A673 (cell line): Measurements from ENCODE around the gene ITGB2. TPM values are rescaled to one million over a fixed set of nuclear protein-coding genes. Genes with fewer than 3 reads are reported as not detected.

Source experiments
- BruUV-seq: library from RNA; stranded (reverse); fragments of 400-500 nt; replicated peaks from 2 replicates; lab custom pipeline; 2021; lab: Mats Ljungman, UMichigan
- CTCF ChIA-PET: fragments of 300-600 bp; sonication (Branson Sonifier 250); formaldehyde crosslinking; loops from one replicate; lab custom pipeline; 2022; ENCODE audit warnings: antibody characterized with exemption; lab: Charles Lee
- POLR2A ChIA-PET: fragments of 300-600 bp; sonication (Branson Sonifier 250); formaldehyde crosslinking; loops from one replicate; lab custom pipeline; 2022; ENCODE audit warnings: antibody characterized with exemption; ENCODE audit not compliant: low non-redundant PET; lab: Charles Lee
- DNase-seq: peaks from one replicate; pipeline ENCODE4 v3.0.0-alpha.2; 2015; ENCODE audit warnings: low spot score
- H3K27ac ChIP-seq: fragments of 200-600 bp; sonication (generic); 2 replicates; pipeline ENCODE4 v1.5.1; 2016; ENCODE audit warnings: mixed run types, low read depth, mild to moderate bottlenecking, mixed read lengths, antibody characterized with exemption, low read length; ENCODE audit not compliant: poor library complexity, severe bottlenecking
- H3K27me3 ChIP-seq: fragments of 200-600 bp; sonication (generic); replicated peaks from 2 replicates; pipeline ENCODE4 v1.6.1; 2017; ENCODE audit warnings: mixed run types, low read depth, mild to moderate bottlenecking, mixed read lengths, antibody characterized with exemption, low read length; ENCODE audit not compliant: insufficient read depth, poor library complexity
- H3K36me3 ChIP-seq: fragments of 200-600 bp; sonication (generic); 2 replicates; pipeline ENCODE4 v1.6.1; 2016; ENCODE audit warnings: mixed run types, mild to moderate bottlenecking, mixed read lengths, antibody characterized with exemption, low read length; ENCODE audit not compliant: insufficient read depth, poor library complexity, severe bottlenecking
- H3K4me1 ChIP-seq: fragments of 200-600 bp; sonication (generic); 2 replicates; pipeline ENCODE4 v1.6.1; 2017; ENCODE audit warnings: mixed run types, mild to moderate bottlenecking, mixed read lengths, antibody characterized with exemption, low read length; ENCODE audit not compliant: insufficient read depth, poor library complexity, severe bottlenecking
- H3K4me3 ChIP-seq: fragments of 200-600 bp; sonication (generic); 2 replicates; pipeline ENCODE4 v1.5.1; 2016; ENCODE audit warnings: low read depth, mixed run types, mild to moderate bottlenecking, mixed read lengths, low read length; ENCODE audit not compliant: poor library complexity, severe bottlenecking
- H3K9me3 ChIP-seq: fragments of 200-600 bp; sonication (generic); 2 replicates; pipeline ENCODE4 v1.6.1; 2016; ENCODE audit warnings: mixed run types, low read depth, mild to moderate bottlenecking, mixed read lengths, antibody characterized with exemption, low read length; ENCODE audit not compliant: poor library complexity, severe bottlenecking
- CTCF ChIP-seq: fragments of 300-800, 200-600 bp; sonication (generic); conservative IDR thresholded peaks from 2 replicates; pipeline ENCODE4 v1.5.1; 2017; ENCODE audit warnings: low read depth, mild to moderate bottlenecking, antibody characterized with exemption, low read length, moderate library complexity, mixed read lengths
- EZH2 ChIP-seq: fragments of 200-600 bp; sonication (generic); IDR thresholded peaks from 2 replicates; pipeline ENCODE4 v1.6.1; 2017; ENCODE audit warnings: borderline replicate concordance, low read depth, mild to moderate bottlenecking, mixed read lengths, antibody characterized with exemption, low read length; ENCODE audit not compliant: poor library complexity, severe bottlenecking
- intact Hi-C: fragments of 100-400 bp; cut with micrococcal nuclease; formaldehyde crosslinking; loops from one replicate; pipeline ENCODE4 v1.10.0; 2022; ENCODE audit not compliant: unreplicated experiment
- total RNA-seq: library from RNA; stranded (reverse); gene quantifications from 2 replicates; pipeline ENCODE4 v1.2.3, GENCODE V29; 2021

Gene ITGB2
- total RNA-seq, 1 experiment from 2014 or later = 5.0 TPM

- Histone ChIP-seq H3K36me3 (no peaks in the 10 kb centered on the region), H3K9me3 (no peaks in the 10 kb centered on the region), H3K4me3 (no peak overlapping the region), H3K4me1 (peaks cover 24% of the 10 kb centered on the region), H3K27ac (no peak overlapping the region), H3K27me3 (no peaks in the 10 kb centered on the region)
- TF ChIP-seq CTCF = no peak
- TF ChIP-seq EZH2 = no peak
- DNase-seq = no peak
- no TSS peak for BruUV-seq
- CTCF ChIA-PET = no interaction called here
- intact Hi-C loops = no loop called here
- POLR2A ChIA-PET = interaction anchor here (0.6 kb wide), 1 partner anchor 80 kb away, joined by 7 read pairs; no protein-coding TSS in a partner anchor
Measured at GRCh38 chr21:44884097-44884496, 36.6 kb downstream of the ITGB2 start.

DNA sequence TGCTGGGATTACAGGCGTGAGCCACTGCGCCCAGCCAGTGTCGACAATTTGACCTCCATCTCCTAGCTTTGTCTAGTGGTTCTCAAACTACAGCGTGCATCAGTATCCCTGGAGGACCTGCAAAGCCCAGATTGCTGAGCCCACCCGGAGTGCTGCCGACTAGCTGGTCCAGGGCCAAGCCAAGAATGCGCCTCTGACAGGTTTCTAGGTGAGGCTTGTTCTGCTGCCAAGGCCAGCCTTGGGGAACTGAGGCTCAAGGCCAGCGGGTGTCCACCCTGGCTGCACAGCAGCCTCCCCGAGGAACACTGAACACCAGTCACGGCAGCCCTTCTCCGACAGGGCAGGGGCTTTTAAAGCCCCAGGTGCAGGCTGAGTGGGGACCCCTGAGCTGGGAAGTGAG lies 37.4 kb downstream of the ITGB2 start:
- intact Hi-C loops = no loop called here
- no peak for DNase-seq
- no peak overlapping the region for H3K27ac ChIP-seq
- peaks cover 24% of the 10 kb centered on the region for H3K4me1 ChIP-seq
- no peaks in the 10 kb centered on the region for H3K36me3 ChIP-seq
- ChIA-PET POLR2A (no interaction called here), CTCF (no interaction called here)
- no TSS peak for BruUV-seq
- no peak overlapping the region for H3K4me3 ChIP-seq
- TF ChIP-seq EZH2 (no peak), CTCF (no peak)
- H3K9me3 ChIP-seq = no peaks in the 10 kb centered on the region
- H3K27me3 ChIP-seq = no peaks in the 10 kb centered on the region

GRCh38 chr21:44881198-44881872 lies 39.4 kb downstream of the ITGB2 start:
- Histone ChIP-seq H3K27me3 (no peaks in the 10 kb centered on the region), H3K27ac (peak overlapping the region; percentile 70), H3K4me3 (no peak overlapping the region), H3K4me1 (peaks cover 24% of the 10 kb centered on the region), H3K36me3 (no peaks in the 10 kb centered on the region), H3K9me3 (no peaks in the 10 kb centered on the region)
- TF ChIP-seq CTCF (no peak), EZH2 (no peak)
- BruUV-seq = no TSS peak
- intact Hi-C loops = no loop called here
- DNase-seq = no peak
- ChIA-PET POLR2A (interaction anchor here (0.6 to 0.7 kb wide), 2 partner anchors 18 to 44 kb away, joined by 3 to 4 read pairs; no protein-coding TSS in a partner anchor), CTCF (no interaction called here)
